Endothelial cell of hepatic sinusoid (primary cell): ENCODE results near the gene PANK3.
"Not testable (repeated sequence)": the region's sequence is repeated elsewhere in the genome, so short reads cannot be mapped to it uniquely, and the experiment has no call there.

ENCODE experiments used
- in situ Hi-C: cut with HindIII; loops from 2 replicates; pipeline ENCODE4 v1.10.0; 2017; ENCODE audit warnings: low sequenced_read_pairs

The PANK3 gene

GRCh38 chr5:168596122-168596521, 17.0 kb upstream of the PANK3 start:
- in situ Hi-C loops = not testable (repeated sequence)

- in situ Hi-C loops = loop anchor here (5.0 kb wide), 1 partner anchor 100 kb away; no protein-coding TSS in a partner anchor
These were observed 12.8 kb upstream of the PANK3 start for GRCh38 chr5:168592014-168592368.

GRCh38 chr5:168591302-168592013, 12.3 kb upstream of the PANK3 start:
- in situ Hi-C loops = loop anchor here (5.0 kb wide), 1 partner anchor 101 kb away; no protein-coding TSS in a partner anchor

- in situ Hi-C loops = loop anchor here (5.0 kb wide), 1 partner anchor 102 kb away; no protein-coding TSS in a partner anchor
These were observed 11.5 kb upstream of the PANK3 start for GRCh38 chr5:168590666-168591065.

- in situ Hi-C loops = no loop called here
These were observed 8.8 kb upstream of the PANK3 start for GRCh38 chr5:168587987-168588386.

- in situ Hi-C loops = no loop called here
These were observed 6.1 kb upstream of the PANK3 start for GRCh38 chr5:168585119-168585856.

GRCh38 chr5:168583742-168584482, 4.7 kb upstream of the PANK3 start:
- in situ Hi-C loops = no loop called here

- in situ Hi-C loops = not testable (repeated sequence)
These were observed 1.8 kb upstream of the PANK3 start for GRCh38 chr5:168580814-168581469.

GRCh38 chr5:168580227-168580508, 1.0 kb upstream of the PANK3 start:
- in situ Hi-C loops = no loop called here

- in situ Hi-C loops = no loop called here
These were observed 489 bp upstream of the PANK3 start for GRCh38 chr5:168579488-168580226.

GRCh38 chr5:168578006-168578405, 1.2 kb downstream of the PANK3 start:
- in situ Hi-C loops = no loop called here

- in situ Hi-C loops = no loop called here
These were observed 3.5 kb downstream of the PANK3 start for GRCh38 chr5:168575391-168576372.

- in situ Hi-C loops = not testable (repeated sequence)
These were observed 5.0 kb downstream of the PANK3 start for GRCh38 chr5:168574156-168574555.

GRCh38 chr5:168573663-168574062, 5.5 kb downstream of the PANK3 start:
- in situ Hi-C loops = not testable (repeated sequence)

- in situ Hi-C loops = no loop called here
These were observed 8.5 kb downstream of the PANK3 start for GRCh38 chr5:168570490-168571328.

GRCh38 chr5:168568738-168569137, 10.4 kb downstream of the PANK3 start:
- in situ Hi-C loops = no loop called here

GRCh38 chr5:168563959-168564358, 15.2 kb downstream of the PANK3 start:
- in situ Hi-C loops = no loop called here

- in situ Hi-C loops = no loop called here
These were observed 16.9 kb downstream of the PANK3 start for GRCh38 chr5:168562279-168562678.
